Neural cell (in vitro differentiated cells): ENCODE measurements around the gene UNC93B1.

Experiments
- EZH2 ChIP-seq: fragments of 200-600, 300-800 bp; shearing (Covaris generic), sonication (generic); IDR thresholded peaks from 2 replicates; pipeline ENCODE4 v1.6.1; 2014; ENCODE audit warnings: antibody characterized with exemption, low read length, borderline replicate concordance, mild to moderate bottlenecking; ENCODE audit not compliant: insufficient read depth, poor library complexity, severe bottlenecking
- TF ChIP-seq, protein P1 (sequence below): IDR thresholded peaks from 2 replicates; pipeline ENCODE4 v1.6.1; 2012; ENCODE audit warnings: borderline replicate concordance

DNA sequence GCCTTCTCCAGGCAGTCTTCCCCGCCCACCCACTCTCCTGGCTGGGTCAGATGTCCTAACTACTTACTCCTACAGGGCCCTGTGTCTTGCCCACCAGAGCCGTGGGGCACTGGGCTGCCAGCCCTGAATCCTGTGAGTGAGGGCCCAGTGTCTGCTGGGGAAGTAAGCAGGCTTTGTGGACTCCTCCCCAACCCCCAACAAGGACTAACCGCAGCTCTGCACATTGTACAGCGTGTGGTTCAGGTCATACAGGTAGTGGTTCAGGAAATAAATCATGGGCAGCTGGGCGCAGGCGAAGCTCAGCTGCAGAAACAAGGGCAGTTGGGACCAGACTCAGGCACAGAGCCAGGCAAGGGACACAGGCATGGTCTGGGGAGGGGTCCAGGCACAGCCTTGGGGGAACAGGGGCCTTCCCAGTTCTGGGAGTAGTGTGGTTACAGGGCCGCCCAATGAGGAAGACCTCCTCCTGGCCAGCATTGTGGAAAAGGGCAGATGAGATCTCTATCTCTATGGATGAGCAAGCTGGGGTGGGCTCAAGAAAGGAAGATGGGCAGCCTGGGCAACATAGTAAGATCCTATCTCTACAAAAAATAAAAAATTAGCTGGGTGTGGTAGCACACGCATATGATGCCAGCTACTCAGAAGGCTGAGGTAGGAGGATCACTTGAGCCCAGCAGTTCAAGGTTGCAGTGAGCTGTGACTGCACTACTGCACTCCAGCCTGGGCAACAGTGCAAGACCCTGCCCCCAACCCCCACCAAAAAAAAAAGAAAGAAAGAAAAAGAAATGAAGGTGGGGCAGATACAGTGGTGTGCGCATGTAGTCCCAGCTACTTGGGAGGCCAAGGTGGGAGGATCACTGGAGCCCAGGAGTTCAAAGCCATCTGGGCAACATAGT, 5.5 kb downstream of the UNC93B1 start:
- no peak for TF ChIP-seq EZH2
- TF ChIP-seq, protein P1, sequence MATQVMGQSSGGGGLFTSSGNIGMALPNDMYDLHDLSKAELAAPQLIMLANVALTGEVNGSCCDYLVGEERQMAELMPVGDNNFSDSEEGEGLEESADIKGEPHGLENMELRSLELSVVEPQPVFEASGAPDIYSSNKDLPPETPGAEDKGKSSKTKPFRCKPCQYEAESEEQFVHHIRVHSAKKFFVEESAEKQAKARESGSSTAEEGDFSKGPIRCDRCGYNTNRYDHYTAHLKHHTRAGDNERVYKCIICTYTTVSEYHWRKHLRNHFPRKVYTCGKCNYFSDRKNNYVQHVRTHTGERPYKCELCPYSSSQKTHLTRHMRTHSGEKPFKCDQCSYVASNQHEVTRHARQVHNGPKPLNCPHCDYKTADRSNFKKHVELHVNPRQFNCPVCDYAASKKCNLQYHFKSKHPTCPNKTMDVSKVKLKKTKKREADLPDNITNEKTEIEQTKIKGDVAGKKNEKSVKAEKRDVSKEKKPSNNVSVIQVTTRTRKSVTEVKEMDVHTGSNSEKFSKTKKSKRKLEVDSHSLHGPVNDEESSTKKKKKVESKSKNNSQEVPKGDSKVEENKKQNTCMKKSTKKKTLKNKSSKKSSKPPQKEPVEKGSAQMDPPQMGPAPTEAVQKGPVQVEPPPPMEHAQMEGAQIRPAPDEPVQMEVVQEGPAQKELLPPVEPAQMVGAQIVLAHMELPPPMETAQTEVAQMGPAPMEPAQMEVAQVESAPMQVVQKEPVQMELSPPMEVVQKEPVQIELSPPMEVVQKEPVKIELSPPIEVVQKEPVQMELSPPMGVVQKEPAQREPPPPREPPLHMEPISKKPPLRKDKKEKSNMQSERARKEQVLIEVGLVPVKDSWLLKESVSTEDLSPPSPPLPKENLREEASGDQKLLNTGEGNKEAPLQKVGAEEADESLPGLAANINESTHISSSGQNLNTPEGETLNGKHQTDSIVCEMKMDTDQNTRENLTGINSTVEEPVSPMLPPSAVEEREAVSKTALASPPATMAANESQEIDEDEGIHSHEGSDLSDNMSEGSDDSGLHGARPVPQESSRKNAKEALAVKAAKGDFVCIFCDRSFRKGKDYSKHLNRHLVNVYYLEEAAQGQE = no peak
